PFSK-1 (cell line): Measurements from ENCODE around the gene SPTB.

ENCODE experiments used
- FOXP2 ChIP-seq: optimal IDR thresholded peaks from 2 replicates; pipeline ENCODE3; 2011; ENCODE audit warnings: borderline replicate concordance, control low read depth, inconsistent platforms; ENCODE audit not compliant: insufficient read depth; ENCODE audit errors: extremely low read length, extremely low read depth
- POLR2AphosphoS5 ChIP-seq: IDR thresholded peaks from 2 replicates; pipeline ENCODE4 v1.6.1; 2012; ENCODE audit warnings: low read depth, mild to moderate bottlenecking, control low read depth, low read length, moderate library complexity
- REST ChIP-seq, 2 experiments: IDR thresholded peaks; 2 replicates each; pipeline versions ENCODE4 v1.6.1 to v1.8.0; 2011 to 2012; ENCODE audit warnings: low read depth in 2 of 2, low read length in 2 of 2, control low read depth in 1 of 2, inconsistent platforms in 1 of 2, mild to moderate bottlenecking in 1 of 2, moderate library complexity in 1 of 2; ENCODE audit not compliant: insufficient read depth in 1 of 2
- SIN3A ChIP-seq: IDR thresholded peaks from 2 replicates; pipeline ENCODE4 v1.6.1; 2012; ENCODE audit warnings: mild to moderate bottlenecking, low read length, moderate library complexity, borderline replicate concordance; ENCODE audit not compliant: insufficient read depth
- TAF1 ChIP-seq: IDR thresholded peaks from 2 replicates; pipeline ENCODE4 v1.6.1; 2012; ENCODE audit warnings: low read length, control low read depth, borderline replicate concordance; ENCODE audit not compliant: insufficient read depth

Gene SPTB

DNA sequence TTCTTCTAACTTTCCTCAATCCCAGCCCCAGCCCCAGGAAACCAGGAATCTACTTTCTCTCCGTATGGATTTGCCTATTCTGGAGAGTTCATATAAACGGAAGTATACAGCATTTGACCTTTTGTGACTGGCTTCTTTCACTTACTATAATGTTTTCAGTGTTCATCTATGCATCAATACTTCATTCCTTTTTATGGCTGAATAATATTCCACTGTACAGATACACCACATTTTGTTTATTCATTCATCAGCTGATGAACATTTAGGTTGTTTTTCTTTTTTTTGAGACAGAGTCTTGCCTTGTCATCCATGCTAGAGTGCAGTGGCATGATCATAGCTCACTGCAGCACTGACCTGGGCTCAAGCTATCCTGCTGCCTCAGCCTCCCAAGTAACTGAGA is 179.4 kb downstream of the SPTB start:
- TF ChIP-seq REST (IDR thresholded peaks at IDR 0.05; ENCODE audit: insufficient read depth in 1 of 2, low read depth in 2 of 2, low read length in 2 of 2) (no peak), POLR2AphosphoS5 (no peak), FOXP2 (no peak)

- TF ChIP-seq FOXP2 (no peak), POLR2AphosphoS5 (no peak), TAF1 (no peak), SIN3A (no peak), REST (IDR thresholded peaks at IDR 0.05; ENCODE audit: insufficient read depth in 1 of 2, low read depth in 2 of 2, low read length in 2 of 2) (no peak)
Measured at GRCh38 chr14:64698903-64699302, 180.8 kb downstream of the SPTB start.

GRCh38 chr14:64696355-64696857 is 183.3 kb downstream of the SPTB start:
- TF ChIP-seq FOXP2, result no peak
- no peak for TF ChIP-seq SIN3A
- TF ChIP-seq REST (IDR thresholded peaks at IDR 0.05; ENCODE audit: insufficient read depth in 1 of 2, low read depth in 2 of 2, low read length in 2 of 2), result no peak
- no peak for TF ChIP-seq POLR2AphosphoS5
- no peak for TF ChIP-seq TAF1
